Stimulated activated memory B cell treated with anti-CD40 and anti-IgM and Interleukin-4, amounts not matched to agents 10 μg/mL and 1 μg/mL and 100 μg/mL, for 72 hours (primary cell): ENCODE data around the gene REX1BD.

Source experiments
- ATAC-seq: fragments of 150-1000 bp; cut with Tn5 transposase; 2 replicates; pipeline ENCODE4 v1.10.0; 2021
- H3K27ac Mint-ChIP-seq: one replicate; pipeline ENCODE4 v1.8.0; 2022; ENCODE audit warnings: mild to moderate bottlenecking, mixed read lengths
- H3K27me3 Mint-ChIP-seq: one replicate; pipeline ENCODE4 v1.8.0; 2022; ENCODE audit warnings: mixed read lengths
- H3K36me3 Mint-ChIP-seq: one replicate; pipeline ENCODE4 v1.8.0; 2022; ENCODE audit warnings: mixed read lengths
- H3K4me1 Mint-ChIP-seq: one replicate; pipeline ENCODE4 v1.8.0; 2022; ENCODE audit warnings: mixed read lengths
- H3K4me3 Mint-ChIP-seq: one replicate; pipeline ENCODE4 v1.8.0; 2022; ENCODE audit warnings: mild to moderate bottlenecking, moderate library complexity, mixed read lengths
- H3K9me3 Mint-ChIP-seq: one replicate; pipeline ENCODE4 v1.8.0; 2022; ENCODE audit warnings: mixed read lengths

The REX1BD gene

DNA sequence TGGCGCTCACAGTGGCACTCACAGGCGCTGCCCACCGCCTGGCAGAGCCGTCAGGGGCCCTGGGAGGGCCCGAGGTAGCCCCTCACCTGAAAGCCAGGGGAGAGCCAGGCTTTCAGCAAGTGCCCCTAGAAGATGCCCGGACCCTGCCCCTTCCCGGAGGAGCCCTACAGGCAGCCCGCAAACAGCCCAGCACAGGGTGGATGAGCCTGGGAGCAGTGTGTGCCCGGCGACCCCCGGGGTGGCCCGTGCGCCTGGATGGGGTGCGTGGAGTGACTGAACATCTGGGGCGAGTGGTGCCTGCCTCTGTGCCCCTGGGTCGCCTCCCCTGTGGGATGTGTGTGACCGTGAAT is 16.6 kb downstream of the REX1BD start:
- Mint-ChIP-seq H3K27me3 (peaks cover 76% of the 10 kb centered on the region), H3K36me3 (no peaks in the 10 kb centered on the region), H3K27ac (no peak overlapping the region), H3K4me1 (peaks cover 30% of the 10 kb centered on the region), H3K9me3 (no peaks in the 10 kb centered on the region), H3K4me3 (peak overlapping the region; percentile 12)
- ATAC-seq: no peak

DNA sequence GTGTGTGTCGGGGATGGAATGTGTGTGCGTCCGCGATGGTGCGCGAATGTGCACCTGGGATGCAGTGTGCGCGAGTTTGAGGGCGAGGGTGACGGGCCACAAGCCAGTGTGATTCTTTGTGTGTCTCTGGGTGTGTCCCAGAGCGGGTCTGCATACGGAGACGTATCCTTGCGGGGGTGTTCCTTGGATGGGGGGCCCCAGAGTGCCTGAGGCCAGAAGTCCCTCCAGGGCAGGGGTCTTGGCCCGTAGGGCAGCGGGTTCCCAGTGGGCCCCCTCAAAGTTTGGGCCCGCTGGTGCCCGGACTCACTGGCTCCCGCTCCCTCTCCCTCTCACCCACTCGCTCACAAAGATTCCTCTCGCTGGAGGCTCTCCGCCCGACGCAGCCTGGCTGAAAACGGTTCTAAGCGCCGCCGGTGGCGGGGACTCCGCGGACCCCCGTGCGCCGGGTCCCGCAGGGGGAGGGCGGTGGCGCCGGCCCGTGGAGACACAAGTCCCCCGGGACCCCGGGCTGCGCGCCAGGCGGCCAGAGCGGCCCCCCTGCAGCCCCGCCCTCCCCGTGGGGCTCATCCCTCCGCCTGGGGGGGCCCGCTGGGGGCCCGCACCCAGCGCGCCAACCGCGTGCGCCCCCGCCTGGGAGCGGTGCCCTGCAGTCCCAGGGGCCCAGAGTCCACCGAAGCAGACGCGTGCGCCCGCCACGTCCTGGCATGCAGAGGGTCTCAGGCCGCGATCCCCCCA is 17.1 kb downstream of the REX1BD start:
- H3K4me3 Mint-ChIP-seq: peak overlapping the region; percentile 12
- H3K4me1 Mint-ChIP-seq: peaks cover 31% of the 10 kb centered on the region
- peaks cover 82% of the 10 kb centered on the region for H3K27me3 Mint-ChIP-seq
- H3K27ac Mint-ChIP-seq: no peak overlapping the region
- H3K36me3 Mint-ChIP-seq: no peaks in the 10 kb centered on the region
- no peak for ATAC-seq
- H3K9me3 Mint-ChIP-seq: no peaks in the 10 kb centered on the region

DNA sequence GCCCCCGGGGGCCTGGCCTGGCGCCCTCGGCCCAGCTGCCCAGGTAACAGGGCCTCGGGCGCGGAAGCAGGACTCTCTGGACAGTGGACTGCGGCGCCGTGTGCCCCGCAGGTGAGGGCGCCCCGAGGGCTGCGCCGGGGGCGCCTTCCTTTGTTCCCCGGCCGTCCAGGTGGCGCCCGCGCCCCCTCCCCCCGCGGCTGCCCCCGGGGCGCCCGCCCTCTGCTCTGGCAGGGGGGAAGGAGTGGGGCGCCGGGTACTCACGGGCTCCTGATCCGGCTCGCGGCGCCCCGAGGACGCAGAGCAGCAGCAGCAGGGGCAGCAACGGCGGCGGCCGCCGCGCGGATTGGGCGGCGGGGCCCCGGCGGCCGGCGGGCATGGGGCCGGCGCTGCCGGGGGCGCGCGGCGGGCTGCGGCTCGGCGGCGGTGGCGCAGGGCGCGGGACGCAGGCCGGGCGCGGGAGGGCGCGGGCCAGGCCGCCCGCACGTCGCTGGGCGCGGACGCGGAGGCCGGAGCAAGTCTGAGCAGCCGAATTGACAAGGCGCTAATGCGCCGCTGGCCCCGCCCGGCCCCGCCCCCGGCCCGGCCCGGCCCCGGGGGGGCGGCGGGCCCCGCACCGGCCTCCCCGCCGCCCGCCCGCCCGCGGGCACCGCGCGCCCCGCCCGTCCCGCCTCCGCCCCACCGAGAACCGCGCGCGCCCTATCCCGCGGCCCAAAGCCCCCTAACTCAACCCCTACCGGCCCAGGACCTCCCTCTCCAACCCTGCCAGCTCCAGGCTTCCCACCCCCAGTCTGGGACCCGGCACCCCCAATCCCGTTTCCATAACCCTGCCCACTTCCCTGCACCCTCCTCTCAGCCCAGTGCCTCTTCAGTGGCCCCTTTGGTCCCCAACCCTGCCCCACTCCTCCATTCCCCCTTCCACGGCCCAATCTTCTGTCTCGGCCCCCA is 18.0 kb downstream of the REX1BD start, which contains the start of gene CRLF1:
Gene CRLF1 (minus strand): TSS at position 519 of the 945 bp plus-strand sequence. CDS start 143 bp downstream, at position 376.
- Mint-ChIP-seq H3K9me3 (no peaks in the 10 kb centered on the region), H3K27ac (no peak within 1 kb of the TSS), H3K4me1 (peaks cover 37% of the 10 kb centered on the region)

DNA sequence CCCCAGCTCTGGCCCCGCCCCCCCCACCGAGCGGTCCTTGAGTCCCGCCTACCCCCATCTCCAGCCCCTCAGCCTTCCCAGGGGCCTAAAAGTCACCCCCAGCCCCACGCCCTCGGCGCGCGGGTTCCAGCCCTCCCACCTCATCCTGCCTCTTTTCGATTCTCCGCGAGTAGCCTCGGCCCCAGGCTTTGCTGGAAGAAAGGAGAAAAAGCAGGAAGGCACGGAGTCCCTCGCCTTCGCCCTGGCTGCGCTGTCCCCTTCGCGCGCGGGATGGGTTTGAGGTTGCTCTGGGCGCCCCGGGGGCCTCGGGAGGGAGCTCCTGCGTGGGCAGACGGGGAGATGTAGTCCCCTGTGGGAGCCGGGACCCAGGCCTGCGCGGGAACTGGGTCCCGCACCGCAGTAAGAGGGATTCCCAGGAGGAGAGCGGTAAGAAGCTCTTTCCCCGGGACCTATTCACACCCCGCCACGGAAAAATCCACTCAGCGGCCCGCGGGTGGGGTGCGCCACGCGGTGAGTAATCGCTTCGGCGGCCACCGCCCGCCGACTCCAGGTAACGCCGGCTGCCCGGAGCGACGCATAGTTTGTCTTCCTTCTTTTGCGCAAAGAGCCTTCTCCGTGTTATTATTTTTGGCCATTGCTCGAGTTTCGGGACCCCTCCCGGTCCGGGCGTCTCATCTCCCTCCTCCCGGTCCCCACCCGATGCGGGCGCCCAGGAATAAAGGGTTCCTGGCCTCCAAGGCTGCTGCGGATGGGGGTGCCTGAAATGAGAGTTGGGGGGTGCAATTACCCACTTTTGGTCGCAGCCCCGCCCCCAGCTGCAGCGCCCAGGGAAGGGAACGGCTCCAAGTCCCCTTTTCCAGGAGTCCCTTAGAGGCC is 18.9 kb downstream of the REX1BD start:
- Mint-ChIP-seq H3K27ac (no peak overlapping the region), H3K27me3 (peaks cover 84% of the 10 kb centered on the region), H3K36me3 (no peaks in the 10 kb centered on the region), H3K4me3 (peak overlapping the region; percentile 43), H3K9me3 (no peaks in the 10 kb centered on the region), H3K4me1 (peaks cover 44% of the 10 kb centered on the region)
- no peak for ATAC-seq

More for the DNA sequence above, 18.0 kb downstream of the REX1BD start, which contains the start of gene CRLF1:
- Mint-ChIP-seq H3K36me3 (no peaks in the 10 kb centered on the region), H3K4me3 (peak within 1 kb of the TSS; percentile 43), H3K27me3 (peaks cover 84% of the 10 kb centered on the region)
- no peak for ATAC-seq

DNA sequence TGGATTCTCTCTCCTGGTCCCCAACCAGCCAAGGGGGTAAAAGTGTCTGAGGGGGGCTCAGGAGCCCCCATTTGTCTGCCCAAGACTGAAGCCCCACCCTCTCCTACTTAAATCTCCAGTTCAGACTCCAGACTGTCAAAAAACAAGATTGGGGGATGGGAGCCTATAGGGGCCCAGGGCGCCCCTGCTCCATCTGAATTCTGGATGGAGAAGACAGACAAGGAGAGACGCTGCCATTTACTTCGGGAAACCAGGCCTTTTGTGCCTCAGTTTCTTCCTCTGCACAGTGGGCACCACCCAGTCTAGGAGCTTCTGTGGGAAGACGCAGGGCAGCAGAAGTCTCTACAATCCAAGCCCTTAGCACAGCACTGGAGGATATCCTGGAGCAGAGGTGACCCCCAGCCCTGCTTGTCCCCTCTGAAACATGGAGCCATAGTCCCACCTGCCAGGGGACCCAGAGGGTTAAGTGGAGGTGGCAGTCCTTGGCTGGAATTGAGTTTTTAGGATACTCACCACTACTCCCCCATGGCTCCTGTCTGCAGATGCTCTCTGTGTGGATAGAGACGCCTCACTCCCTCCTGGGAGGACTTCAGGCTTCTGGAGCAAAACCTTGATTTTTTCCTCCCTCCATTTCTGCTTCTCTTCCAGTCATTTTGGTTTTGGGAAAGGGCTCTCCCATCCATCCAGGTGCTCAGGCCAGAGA is 19.7 kb downstream of the REX1BD start:
- Mint-ChIP-seq H3K36me3 (no peaks in the 10 kb centered on the region), H3K27me3 (peaks cover 84% of the 10 kb centered on the region), H3K9me3 (no peaks in the 10 kb centered on the region), H3K4me1 (peaks cover 44% of the 10 kb centered on the region), H3K4me3 (no peak overlapping the region), H3K27ac (no peak overlapping the region)
- no peak for ATAC-seq

DNA sequence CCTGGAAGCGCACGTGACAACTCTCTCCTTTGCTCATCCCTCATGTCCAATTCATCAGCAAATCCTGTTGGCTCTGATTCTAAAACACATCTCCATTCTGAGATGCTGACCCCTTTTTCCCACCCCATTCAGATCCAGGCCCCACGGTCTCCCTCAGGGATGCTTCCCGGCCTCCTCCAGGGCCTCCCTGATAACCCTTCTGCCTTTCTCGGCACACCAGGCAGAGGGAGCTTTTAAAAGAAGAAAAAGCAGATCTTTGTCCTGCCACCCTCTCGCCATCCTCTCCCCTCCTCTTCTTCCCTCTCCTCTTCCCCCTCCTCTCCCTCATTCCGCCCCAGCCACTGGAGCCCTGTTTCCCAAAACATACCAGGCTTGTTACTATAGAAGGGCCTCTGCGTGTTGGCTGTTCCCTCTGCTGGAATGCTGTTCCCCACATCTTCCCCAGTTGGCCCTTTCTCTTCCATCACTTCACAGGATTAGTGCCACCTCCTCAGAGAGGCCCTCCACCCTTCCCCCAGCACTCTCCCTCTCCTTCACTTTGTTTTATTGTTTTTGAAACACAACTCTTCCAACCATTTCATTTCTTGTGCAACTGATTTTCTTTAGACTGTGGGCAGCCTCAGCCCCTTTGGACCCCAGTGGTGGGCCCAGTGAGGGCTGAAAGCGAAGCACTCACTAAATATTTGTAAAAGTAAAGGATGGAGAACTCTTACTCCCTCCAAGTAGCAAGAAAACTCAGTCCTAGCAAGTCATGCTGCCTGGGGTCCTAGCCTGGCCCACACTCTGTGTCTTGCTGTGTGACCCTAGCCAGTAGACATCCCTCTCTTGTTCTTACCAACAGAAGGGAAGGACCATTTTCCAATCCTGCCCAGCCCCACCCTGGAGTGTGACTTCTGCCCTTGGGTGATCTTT is 20.5 kb downstream of the REX1BD start:
- H3K36me3 Mint-ChIP-seq: no peaks in the 10 kb centered on the region
- no peaks in the 10 kb centered on the region for H3K9me3 Mint-ChIP-seq
- ATAC-seq: no peak
- H3K4me3 Mint-ChIP-seq: no peak overlapping the region
- peaks cover 88% of the 10 kb centered on the region for H3K27me3 Mint-ChIP-seq
- peaks cover 48% of the 10 kb centered on the region for H3K4me1 Mint-ChIP-seq
- no peak overlapping the region for H3K27ac Mint-ChIP-seq

DNA sequence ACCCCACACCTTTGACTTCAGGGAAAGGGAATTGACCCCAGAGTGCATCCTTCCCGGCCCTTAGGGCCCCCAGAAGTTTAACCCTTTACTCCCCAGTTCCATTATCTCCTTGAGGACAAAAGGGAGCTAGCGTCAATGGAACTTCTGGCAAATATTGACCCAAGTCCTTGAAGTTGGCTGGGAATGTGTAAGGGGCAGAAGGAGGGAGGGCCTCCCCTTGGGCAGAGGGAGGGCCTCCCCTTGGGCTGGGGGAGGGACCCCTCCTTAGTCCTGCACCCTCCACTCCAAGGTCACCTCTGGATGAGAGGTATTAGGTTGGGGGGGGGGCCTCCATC is 21.1 kb downstream of the REX1BD start:
- H3K4me3 Mint-ChIP-seq: no peak overlapping the region
- no peaks in the 10 kb centered on the region for H3K36me3 Mint-ChIP-seq
- H3K9me3 Mint-ChIP-seq: no peaks in the 10 kb centered on the region
- H3K27ac Mint-ChIP-seq: no peak overlapping the region
- H3K4me1 Mint-ChIP-seq: peaks cover 51% of the 10 kb centered on the region
- H3K27me3 Mint-ChIP-seq: peaks cover 90% of the 10 kb centered on the region
- ATAC-seq: no peak

DNA sequence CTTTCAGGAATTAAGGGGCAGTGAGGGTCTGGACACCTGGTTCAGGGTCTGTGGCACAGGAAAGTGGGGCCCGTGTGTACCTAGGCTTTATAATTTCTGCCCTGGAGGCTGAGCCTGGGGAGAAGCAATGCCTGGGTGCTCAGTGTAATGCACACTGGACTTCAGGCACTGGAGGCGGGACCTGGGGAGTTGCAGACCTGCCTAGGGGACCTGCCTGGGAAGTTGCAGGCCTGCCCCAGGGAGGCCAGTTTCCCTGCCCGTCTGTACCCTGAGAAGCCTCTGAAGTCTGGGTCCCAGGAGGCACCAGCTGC is 21.6 kb downstream of the REX1BD start:
- peaks cover 90% of the 10 kb centered on the region for H3K27me3 Mint-ChIP-seq

DNA sequence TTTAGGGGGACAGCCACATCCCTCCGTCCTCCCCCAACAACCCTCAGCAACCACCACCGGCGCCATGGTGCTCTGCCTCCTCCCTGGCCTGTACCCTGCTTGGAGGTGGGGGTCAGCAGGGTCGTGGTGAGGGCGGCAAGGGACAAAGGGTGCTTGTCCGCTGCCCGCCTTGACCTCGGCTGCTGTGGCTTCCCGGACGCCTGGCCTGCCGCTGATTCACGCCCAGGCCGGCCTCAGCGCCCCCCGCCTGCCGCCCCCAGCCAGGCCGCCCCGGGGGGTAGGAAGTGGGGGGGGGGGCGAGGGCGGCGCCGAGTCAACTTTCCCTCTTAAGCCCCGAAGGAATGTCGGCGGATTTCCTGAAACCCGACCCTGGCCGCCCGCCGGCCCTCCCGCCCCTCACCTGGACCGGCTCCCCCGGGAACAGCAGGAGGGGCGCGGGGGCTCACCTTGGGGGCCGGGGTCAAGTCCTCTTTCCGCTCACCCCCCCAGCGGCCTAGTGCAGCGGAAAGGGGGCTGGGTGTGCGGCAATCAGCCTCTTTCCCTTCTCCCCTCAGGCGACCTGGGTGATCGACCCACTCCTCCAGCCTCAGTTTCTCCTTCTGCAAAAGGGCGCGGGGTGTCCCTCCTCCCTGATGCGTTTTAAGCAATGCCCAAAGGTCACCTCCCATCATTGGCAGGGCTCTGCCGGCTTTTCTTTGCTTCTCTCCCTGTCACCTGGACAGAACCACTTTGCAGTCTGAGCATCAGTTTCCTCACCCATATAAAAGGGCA is 22.1 kb downstream of the REX1BD start:
- Mint-ChIP-seq H3K4me3 (peak overlapping the region; percentile 51), H3K9me3 (no peaks in the 10 kb centered on the region), H3K4me1 (peaks cover 42% of the 10 kb centered on the region), H3K27ac (no peak overlapping the region), H3K36me3 (no peaks in the 10 kb centered on the region), H3K27me3 (peaks cover 90% of the 10 kb centered on the region)
- no peak for ATAC-seq

More for the DNA sequence above, 21.6 kb downstream of the REX1BD start:
- Mint-ChIP-seq H3K9me3 (no peaks in the 10 kb centered on the region), H3K4me1 (peaks cover 46% of the 10 kb centered on the region), H3K4me3 (no peak overlapping the region), H3K27ac (no peak overlapping the region), H3K36me3 (no peaks in the 10 kb centered on the region)
- ATAC-seq: no peak

DNA sequence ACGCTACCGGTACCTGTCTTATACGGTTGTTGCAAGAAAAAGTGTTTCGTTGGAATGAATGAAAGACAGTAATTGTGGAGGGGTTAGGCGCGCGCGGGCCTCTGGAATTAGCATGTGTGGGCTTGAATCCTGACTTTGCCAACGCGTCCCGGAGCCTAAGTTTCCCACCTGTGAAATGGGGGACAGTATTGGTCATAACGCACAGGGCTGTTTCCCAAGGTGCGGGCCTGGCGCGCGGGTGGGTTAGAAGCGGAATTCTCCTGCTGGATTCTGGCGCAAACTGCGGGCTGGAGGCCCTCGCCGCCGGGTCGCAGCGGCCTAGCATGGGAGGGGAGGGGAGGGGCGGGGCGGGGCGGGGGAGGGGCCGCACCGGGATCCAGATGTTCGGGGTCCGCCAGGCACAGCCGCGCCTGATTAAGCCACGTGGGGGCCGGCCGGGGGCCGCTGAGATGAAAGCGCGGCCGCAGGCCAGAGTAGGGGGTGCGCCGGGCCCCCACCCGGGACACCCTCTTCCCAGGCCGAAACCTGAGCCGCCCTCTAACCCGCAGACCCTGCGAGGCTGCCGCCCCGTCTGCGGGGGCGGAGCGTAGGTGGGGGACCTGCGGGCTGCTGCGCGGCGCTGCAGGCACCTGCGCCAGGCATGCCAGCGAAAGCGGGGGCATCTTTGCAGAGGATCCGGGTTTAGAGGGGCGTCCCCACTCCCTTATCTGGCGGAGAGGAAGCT is 22.9 kb downstream of the REX1BD start:
- no peaks in the 10 kb centered on the region for H3K9me3 Mint-ChIP-seq
- H3K36me3 Mint-ChIP-seq: no peaks in the 10 kb centered on the region
- H3K4me1 Mint-ChIP-seq: peaks cover 42% of the 10 kb centered on the region
- peak overlapping the region; percentile 57 for H3K4me3 Mint-ChIP-seq
- peak; percentile 21 for ATAC-seq
- H3K27me3 Mint-ChIP-seq: peaks cover 97% of the 10 kb centered on the region
- no peak overlapping the region for H3K27ac Mint-ChIP-seq

DNA sequence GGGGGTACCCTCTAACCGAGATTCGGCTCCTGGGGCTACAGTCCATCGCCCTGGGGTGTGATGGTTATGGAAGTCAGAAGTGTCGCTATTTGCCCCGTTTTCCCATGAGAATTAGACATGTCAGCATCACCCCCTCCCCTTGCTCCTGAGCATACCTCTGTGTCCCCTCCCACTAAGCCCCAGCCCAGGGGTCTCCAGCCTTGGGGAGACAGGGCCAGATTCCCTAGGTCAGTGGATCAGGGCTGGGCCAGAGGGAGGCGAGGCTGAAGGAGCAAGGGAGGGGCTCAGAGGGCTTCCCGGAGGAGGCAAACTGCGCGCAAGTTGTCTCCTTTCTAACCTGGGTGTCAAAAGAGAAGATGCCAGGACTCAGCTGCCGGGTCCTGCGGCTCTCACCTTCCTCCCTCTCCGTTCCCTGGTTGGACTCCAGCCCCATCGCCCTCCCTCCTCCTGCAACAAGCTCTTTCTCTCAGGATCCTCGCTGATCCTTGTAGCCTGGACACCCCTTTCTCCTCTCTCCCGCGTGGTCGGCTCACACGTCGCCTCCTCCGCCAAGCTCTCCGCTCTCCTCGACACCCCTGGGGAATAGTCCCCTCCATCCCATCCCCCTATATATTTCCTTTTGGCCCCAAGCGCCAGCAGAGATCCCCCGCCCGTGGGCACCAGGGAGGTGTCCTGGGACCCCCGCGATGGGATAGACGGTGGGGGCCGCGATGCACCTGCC is 23.6 kb downstream of the REX1BD start:
- peaks cover 38% of the 10 kb centered on the region for H3K4me1 Mint-ChIP-seq
- H3K27me3 Mint-ChIP-seq: peaks cover 100% of the 10 kb centered on the region
- no peak for ATAC-seq
- H3K36me3 Mint-ChIP-seq: no peaks in the 10 kb centered on the region
- peak overlapping the region; percentile 57 for H3K4me3 Mint-ChIP-seq
- no peaks in the 10 kb centered on the region for H3K9me3 Mint-ChIP-seq
- H3K27ac Mint-ChIP-seq: no peak overlapping the region

DNA sequence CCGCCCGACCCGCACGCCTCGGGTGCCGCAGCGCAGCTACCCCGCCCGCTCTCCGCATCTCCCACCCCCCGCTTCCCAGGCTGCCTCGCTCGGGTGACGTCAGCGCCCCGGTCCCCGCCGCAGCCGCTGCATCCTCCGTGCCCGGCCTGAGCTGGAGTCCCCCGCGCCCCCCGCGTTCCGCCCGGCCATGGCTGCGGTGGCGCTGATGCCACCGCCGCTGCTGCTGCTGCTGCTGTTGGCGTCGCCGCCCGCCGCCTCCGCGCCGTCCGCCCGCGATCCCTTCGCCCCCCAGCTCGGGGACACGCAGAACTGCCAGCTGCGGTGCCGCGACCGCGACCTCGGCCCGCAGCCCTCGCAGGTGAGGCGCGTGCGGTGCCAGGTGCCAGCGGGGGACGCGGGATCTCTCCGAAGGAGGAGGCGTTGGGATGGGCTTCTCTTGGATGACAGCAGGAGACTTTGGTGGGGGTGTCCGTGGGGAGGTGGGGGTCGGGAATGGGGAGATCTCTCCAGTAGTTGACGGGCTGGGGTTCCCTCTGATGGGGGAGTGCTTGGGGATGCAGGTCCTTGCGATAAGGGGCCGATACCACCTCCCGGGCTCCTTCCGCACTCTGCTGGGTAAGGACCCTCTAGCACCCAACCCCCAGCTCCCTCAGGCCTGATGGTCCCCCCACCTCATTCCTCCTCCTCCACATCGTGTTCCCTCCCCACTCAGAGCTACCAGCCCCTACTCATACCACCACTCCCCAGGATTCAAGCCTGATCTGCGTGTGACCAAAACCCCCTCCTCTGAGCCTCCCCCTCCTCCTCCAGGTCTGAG is 24.4 kb downstream of the REX1BD start, which contains the start of gene TMEM59L:
Gene TMEM59L (plus strand): TSS at position 99 of the 817 bp plus-strand sequence. CDS start 89 bp downstream, at position 188.
- peaks cover 100% of the 10 kb centered on the region for H3K27me3 Mint-ChIP-seq

More for the DNA sequence above, 24.4 kb downstream of the REX1BD start, which contains the start of gene TMEM59L:
- Mint-ChIP-seq H3K4me3 (peak within 1 kb of the TSS; percentile 60), H3K9me3 (no peaks in the 10 kb centered on the region), H3K36me3 (no peaks in the 10 kb centered on the region), H3K4me1 (peaks cover 30% of the 10 kb centered on the region), H3K27ac (no peak within 1 kb of the TSS)
- ATAC-seq: peak; percentile 47
